DND-41 (cell line): ENCODE measurements around the gene LONRF3.
"Not testable (repeated sequence)": the region's sequence is repeated elsewhere in the genome, so short reads cannot be mapped to it uniquely, and the experiment has no call there.

Experiments used
- ATAC-seq: fragments of 200-7000 bp; cut with Tn5 transposase; 3 replicates; pipeline ENCODE4 v1.9.1; 2021; ENCODE audit warnings: low read depth; ENCODE audit not compliant: insufficient read depth
- DNase-seq: peaks from one replicate; pipeline ENCODE4 v3.0.0-alpha.2; 2020
- H2AFZ ChIP-seq: 2 replicates; pipeline ENCODE4 v1.6.0; 2012; ENCODE audit warnings: low read depth, low read length
- H3K27ac ChIP-seq: 2 replicates; pipeline ENCODE4 v1.5.1; 2012; ENCODE audit warnings: low read length, inconsistent platforms
- H3K27me3 ChIP-seq: fragments of 200-600 bp; sonication (generic); 2 replicates; pipeline ENCODE4 v1.6.0; 2012; ENCODE audit warnings: low read length, mild to moderate bottlenecking, inconsistent platforms; ENCODE audit not compliant: insufficient read depth, poor library complexity
- H3K36me3 ChIP-seq: 2 replicates; pipeline ENCODE4 v1.5.1; 2012; ENCODE audit warnings: low read length, inconsistent platforms; ENCODE audit not compliant: insufficient read depth
- H3K4me1 ChIP-seq: 2 replicates; pipeline ENCODE4 v1.5.1; 2012; ENCODE audit warnings: mild to moderate bottlenecking, low read length; ENCODE audit not compliant: insufficient read depth
- H3K4me2 ChIP-seq: 2 replicates; pipeline ENCODE4 v1.6.0; 2012; ENCODE audit warnings: mild to moderate bottlenecking, moderate library complexity, low read length, inconsistent platforms; ENCODE audit not compliant: insufficient read depth
- H3K4me3 ChIP-seq, 2 experiments: fragments of 200-600 bp in 1 of 2; shearing (Covaris generic) in 1 of 2; 2 replicates each; pipeline ENCODE4 v1.5.1; 2012 to 2016; ENCODE audit warnings: inconsistent platforms in 2 of 2, low read length in 2 of 2, mild to moderate bottlenecking in 2 of 2, low read depth in 1 of 2, moderate library complexity in 1 of 2
- H3K79me2 ChIP-seq: 2 replicates; pipeline ENCODE4 v1.6.0; 2012; ENCODE audit warnings: low read length, inconsistent platforms; ENCODE audit not compliant: insufficient read depth
- H3K9ac ChIP-seq: 2 replicates; pipeline ENCODE4 v1.6.0; 2012; ENCODE audit warnings: low read depth, mild to moderate bottlenecking, inconsistent platforms, low read length, moderate library complexity
- H3K9me3 ChIP-seq: 2 replicates; pipeline ENCODE4 v1.5.1; 2012; ENCODE audit warnings: low read length, moderate library complexity, mild to moderate bottlenecking, inconsistent platforms; ENCODE audit not compliant: insufficient read depth, severe bottlenecking
- H4K20me1 ChIP-seq: 2 replicates; pipeline ENCODE4 v1.6.0; 2012; ENCODE audit warnings: low read length; ENCODE audit not compliant: insufficient read depth
- CTCF ChIP-seq: IDR thresholded peaks from 2 replicates; pipeline ENCODE4 v1.5.1; 2012; ENCODE audit warnings: borderline replicate concordance, low read length, moderate library complexity, mild to moderate bottlenecking; ENCODE audit not compliant: poor library complexity, severe bottlenecking; ENCODE audit errors: extremely low read depth
- EZH2 ChIP-seq: IDR thresholded peaks from 3 replicates; pipeline ENCODE4 v1.6.1; 2012; ENCODE audit warnings: borderline replicate concordance, low read depth, mild to moderate bottlenecking, moderate library complexity, low read length, inconsistent platforms; ENCODE audit not compliant: severe bottlenecking

Gene LONRF3

GRCh38 chrX:119025900-119026299 is 51.5 kb downstream of the LONRF3 start:
- no peak overlapping the region for H3K9ac ChIP-seq
- H3K79me2 ChIP-seq, result no peaks in the 10 kb centered on the region
- TF ChIP-seq CTCF (no peak), EZH2 (no peak)
- no peak overlapping the region for H2AFZ ChIP-seq
- no peak overlapping the region for H3K4me2 ChIP-seq
- H3K4me3 ChIP-seq, result no peak overlapping the region
- no peak overlapping the region for H3K27ac ChIP-seq
- no peaks in the 10 kb centered on the region for H3K9me3 ChIP-seq
- H4K20me1 ChIP-seq, result no peaks in the 10 kb centered on the region
- DNase-seq (no peak), ATAC-seq (no peak)
- no peaks in the 10 kb centered on the region for H3K36me3 ChIP-seq
- H3K4me1 ChIP-seq, result no peaks in the 10 kb centered on the region
- H3K27me3 ChIP-seq, result no peaks in the 10 kb centered on the region

GRCh38 chrX:119026344-119026743 is 51.9 kb downstream of the LONRF3 start:
- H3K9ac ChIP-seq, ATAC-seq, H3K9me3 ChIP-seq, H3K36me3 ChIP-seq, H3K27ac ChIP-seq, H3K4me3 ChIP-seq, H3K27me3 ChIP-seq, H3K4me1 ChIP-seq, H4K20me1 ChIP-seq, DNase-seq, H3K4me2 ChIP-seq, H3K79me2 ChIP-seq, H2AFZ ChIP-seq: not testable (repeated sequence)

- not testable (repeated sequence) for H3K4me3 ChIP-seq, ATAC-seq, H3K9ac ChIP-seq, H4K20me1 ChIP-seq, DNase-seq, H3K4me2 ChIP-seq, H3K27me3 ChIP-seq, H3K79me2 ChIP-seq, H3K9me3 ChIP-seq, H3K36me3 ChIP-seq, H2AFZ ChIP-seq, H3K4me1 ChIP-seq, H3K27ac ChIP-seq
Measured at GRCh38 chrX:119027960-119028732, 53.7 kb downstream of the LONRF3 start.

GRCh38 chrX:119028733-119029330 is 54.4 kb downstream of the LONRF3 start:
- H3K27ac ChIP-seq, result no peak overlapping the region
- TF ChIP-seq EZH2 (no peak), CTCF (no peak)
- no peak for ATAC-seq

GRCh38 chrX:119029656-119030055 is 55.2 kb downstream of the LONRF3 start:
- H3K4me3 ChIP-seq, result not testable (repeated sequence)

More at GRCh38 chrX:119028733-119029330, 54.4 kb downstream of the LONRF3 start:
- H3K4me3 ChIP-seq, result no peak overlapping the region
- no peaks in the 10 kb centered on the region for H3K79me2 ChIP-seq
- H3K27me3 ChIP-seq, result no peaks in the 10 kb centered on the region
- DNase-seq, result no peak
- no peaks in the 10 kb centered on the region for H4K20me1 ChIP-seq
- H3K4me1 ChIP-seq, result no peaks in the 10 kb centered on the region
- H3K9me3 ChIP-seq, result no peaks in the 10 kb centered on the region
- H3K4me2 ChIP-seq, result no peak overlapping the region
- no peaks in the 10 kb centered on the region for H3K36me3 ChIP-seq
- no peak overlapping the region for H3K9ac ChIP-seq
- no peak overlapping the region for H2AFZ ChIP-seq

More at GRCh38 chrX:119029656-119030055, 55.2 kb downstream of the LONRF3 start:
- not testable (repeated sequence) for H3K27ac ChIP-seq, ATAC-seq, H3K9ac ChIP-seq, H3K36me3 ChIP-seq, H4K20me1 ChIP-seq, H3K79me2 ChIP-seq, H3K9me3 ChIP-seq, H3K4me2 ChIP-seq, H3K27me3 ChIP-seq, H2AFZ ChIP-seq, H3K4me1 ChIP-seq, DNase-seq
